ENCODE measurements around the gene SAPCD1.

SAPCD1 gene

GRCh38 chr6:31732029-31732428 lies 30.4 kb upstream of the SAPCD1 start:
- no peak for TF ChIP-seq CTCF (IDR thresholded peaks at IDR 0.05; ENCODE audit: low read depth, low read length)
- no peak for DNase-seq
- Histone ChIP-seq H3K27ac (no peak overlapping the region), H3K9me3 (ENCODE audit: severe bottlenecking) (no peaks in the 10 kb centered on the region), H3K4me3 (ENCODE audit: low read depth, low read length) (no peak overlapping the region), H3K36me3 (peaks cover 55% of the 10 kb centered on the region), H3K27me3 (ENCODE audit: insufficient read depth, low read depth, severe bottlenecking) (no peaks in the 10 kb centered on the region)

- no peak for TF ChIP-seq CTCF (IDR thresholded peaks at IDR 0.05; ENCODE audit: low read depth, low read length)
- Histone ChIP-seq H3K9me3 (ENCODE audit: severe bottlenecking) (no peaks in the 10 kb centered on the region), H3K27ac (no peak overlapping the region), H3K36me3 (peaks cover 40% of the 10 kb centered on the region), H3K4me3 (ENCODE audit: low read depth, low read length) (no peak overlapping the region), H3K27me3 (ENCODE audit: insufficient read depth, low read depth, severe bottlenecking) (no peaks in the 10 kb centered on the region)
- no peak for DNase-seq
Observed at GRCh38 chr6:31733734-31734133, 28.7 kb upstream of the SAPCD1 start.

GRCh38 chr6:31734247-31734820 lies 28.1 kb upstream of the SAPCD1 start:
- H3K9me3 ChIP-seq (ENCODE audit: severe bottlenecking), result no peaks in the 10 kb centered on the region
- H3K36me3 ChIP-seq, result peaks cover 39% of the 10 kb centered on the region
- H3K27ac ChIP-seq, result peak overlapping the region; percentile 30
- H3K4me3 ChIP-seq (ENCODE audit: low read depth, low read length), result peak overlapping the region; percentile 74; the same call in 1 of the 2 replicates
- TF ChIP-seq CTCF (IDR thresholded peaks at IDR 0.05; ENCODE audit: low read depth, low read length), result no peak
- H3K27me3 ChIP-seq (ENCODE audit: insufficient read depth, low read depth, severe bottlenecking), result no peaks in the 10 kb centered on the region
- no peak for DNase-seq

GRCh38 chr6:31734821-31735406 lies 27.5 kb upstream of the SAPCD1 start:
- Histone ChIP-seq H3K9me3 (ENCODE audit: severe bottlenecking) (peaks cover 2% of the 10 kb centered on the region), H3K36me3 (peaks cover 39% of the 10 kb centered on the region), H3K27ac (peak overlapping the region; percentile 30), H3K27me3 (ENCODE audit: insufficient read depth, low read depth, severe bottlenecking) (no peaks in the 10 kb centered on the region), H3K4me3 (ENCODE audit: low read depth, low read length) (peak overlapping the region; percentile 74)
- peak; percentile 74 for DNase-seq
- no peak for TF ChIP-seq CTCF (IDR thresholded peaks at IDR 0.05; ENCODE audit: low read depth, low read length)

GRCh38 chr6:31736021-31736767 lies 26.3 kb upstream of the SAPCD1 start, which contains the start of gene CLIC1:
CLIC1 (minus strand) TSS chr6:31736530; CDS start chr6:31736300, 230 bp downstream.
- Histone ChIP-seq H3K27ac (peak within 1 kb of the TSS; percentile 61), H3K27me3 (ENCODE audit: insufficient read depth, low read depth, severe bottlenecking) (no peaks in the 10 kb centered on the region), H3K9me3 (ENCODE audit: severe bottlenecking) (peaks cover 4% of the 10 kb centered on the region), H3K4me3 (ENCODE audit: low read depth, low read length) (peak within 1 kb of the TSS; percentile 74), H3K36me3 (peaks cover 35% of the 10 kb centered on the region)
- no peak for TF ChIP-seq CTCF (IDR thresholded peaks at IDR 0.05; ENCODE audit: low read depth, low read length)
- DNase-seq, result peak; percentile 91

Measured in WERI-Rb-1 (cell line).